Activated B cell treated with CpG ODN at 0.5 μM for 24 hours (primary cell): ENCODE measurements around the gene RBM15. TPM values are rescaled to one million over a fixed set of nuclear protein-coding genes. Genes with fewer than 3 reads are reported as not detected.

Experiments used
- ATAC-seq: fragments of 200-7000 bp; cut with Tn5 transposase; one replicate; pipeline ENCODE4 v1.10.0; 2021; ENCODE audit warnings: low read depth, mild to moderate bottlenecking, moderate library complexity
- CTCF ChIA-PET: fragments of 350-600 bp; sonication (Branson Sonifier 250); formaldehyde crosslinking; loops from one replicate; lab custom pipeline; 2021; ENCODE audit warnings: antibody characterized with exemption; lab: Charles Lee
- POLR2A ChIA-PET: fragments of 350-600 bp; sonication (Branson Sonifier 250); formaldehyde crosslinking; loops from one replicate; lab custom pipeline; 2021; ENCODE audit warnings: antibody characterized with exemption; lab: Charles Lee
- DNase-seq: peaks from one replicate; pipeline ENCODE4 v3.0.0; 2022
- H3K27ac Mint-ChIP-seq: one replicate; pipeline ENCODE4 v1.8.0; 2020; ENCODE audit warnings: mixed read lengths
- H3K27me3 Mint-ChIP-seq: one replicate; pipeline ENCODE4 v1.8.0; 2021; ENCODE audit warnings: mixed read lengths
- H3K36me3 Mint-ChIP-seq: one replicate; pipeline ENCODE4 v1.8.0; 2021; ENCODE audit warnings: low read depth, mixed read lengths
- H3K4me1 Mint-ChIP-seq: one replicate; pipeline ENCODE4 v1.8.0; 2021; ENCODE audit warnings: mixed read lengths
- H3K4me3 Mint-ChIP-seq: one replicate; pipeline ENCODE4 v1.8.0; 2020; ENCODE audit warnings: mild to moderate bottlenecking, mixed read lengths
- H3K9me3 Mint-ChIP-seq: one replicate; pipeline ENCODE4 v1.8.0; 2020; ENCODE audit warnings: mixed read lengths
- CTCF ChIP-seq: fragments of 200-600 bp; IDR thresholded peaks from one replicate; pipeline ENCODE4 v1.8.0; 2022; ENCODE audit warnings: antibody characterized with exemption, mild to moderate bottlenecking
- intact Hi-C: fragments of 100-400 bp; cut with micrococcal nuclease; formaldehyde crosslinking; loops from one replicate; pipeline ENCODE4 v1.15.1; 2024
- total RNA-seq: library from RNA; stranded (reverse); gene quantifications from 2 replicates; pipeline ENCODE4 v1.2.3, GENCODE V29; 2022

The RBM15 gene
- total RNA-seq, 1 donor from 2014 or later, result 61.1 TPM

GRCh38 chr1:110312188-110313121 lies 26.7 kb upstream of the RBM15 start:
- Mint-ChIP-seq H3K9me3 (no peaks in the 10 kb centered on the region), H3K27ac (no peak overlapping the region)
- intact Hi-C loops, result loop anchor here (1.0 to 5.0 kb wide), 5 partner anchors 24 to 148 kb away; no protein-coding TSS in a partner anchor

DNA sequence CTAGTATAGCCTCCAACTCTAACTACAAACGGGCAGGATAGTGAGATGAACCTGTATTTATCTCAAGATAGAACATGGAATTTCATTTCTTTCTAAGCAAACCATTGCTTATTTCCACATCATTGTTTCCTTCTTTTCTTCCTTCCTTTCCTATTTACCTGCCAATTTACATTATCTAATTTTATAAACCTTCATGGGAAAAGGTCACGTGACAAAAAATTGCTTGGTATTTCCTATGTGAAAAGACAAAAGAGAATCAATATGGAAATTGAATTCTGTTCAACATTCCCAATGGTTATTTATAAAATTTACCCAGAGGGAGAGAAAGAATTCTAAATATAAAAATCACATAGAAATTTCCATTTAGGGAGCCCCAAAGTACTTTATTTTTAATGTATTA lies 22.4 kb upstream of the RBM15 start:
- Mint-ChIP-seq H3K9me3 (no peaks in the 10 kb centered on the region), H3K27ac (no peak overlapping the region), H3K36me3 (no peaks in the 10 kb centered on the region), H3K4me1 (peaks cover 3% of the 10 kb centered on the region), H3K27me3 (no peaks in the 10 kb centered on the region), H3K4me3 (no peak overlapping the region)
- no peak for TF ChIP-seq CTCF
- DNase-seq (no peak), ATAC-seq (no peak)
- intact Hi-C loops, result no loop called here
- POLR2A ChIA-PET, result no interaction called here
- CTCF ChIA-PET, result interaction anchor here (1.2 to 8.5 kb wide), 2 partner anchors 110 to 120 kb away, joined by 3 to 459 read pairs; partner anchors contain the start of gene KCNC4

More at GRCh38 chr1:110312188-110313121, 26.7 kb upstream of the RBM15 start:
- Mint-ChIP-seq H3K4me1 (peaks cover 3% of the 10 kb centered on the region), H3K4me3 (no peak overlapping the region), H3K27me3 (no peaks in the 10 kb centered on the region), H3K36me3 (no peaks in the 10 kb centered on the region)
- ATAC-seq, result peak; percentile 99
- CTCF ChIA-PET, result interaction anchor here (0.6 to 8.5 kb wide), 22 partner anchors 11 to 183 kb away, joined by 3 to 459 read pairs (median 4); partner anchors contain the start of genes KCNC4 and RBM15
- TF ChIP-seq CTCF, result peak; percentile 43
- POLR2A ChIA-PET, result interaction anchor here (1.0 to 2.8 kb wide), 5 partner anchors 25 to 110 kb away, joined by 3 to 23 read pairs (median 4); partner anchors contain the start of gene RBM15
- peak; percentile 52 for DNase-seq

GRCh38 chr1:110318046-110318445 lies 21.1 kb upstream of the RBM15 start:
- no peak overlapping the region for H3K27ac Mint-ChIP-seq
- ChIA-PET POLR2A (interaction anchor here (1.7 kb wide), 1 partner anchor 20 kb away, joined by 7 read pairs; no protein-coding TSS in a partner anchor), CTCF (interaction anchor here (0.7 to 8.5 kb wide), 5 partner anchors 10 to 142 kb away, joined by 3 to 459 read pairs (median 9); partner anchors contain the start of gene KCNC4)
- H3K27me3 Mint-ChIP-seq, result no peaks in the 10 kb centered on the region
- ATAC-seq, result no peak
- H3K4me1 Mint-ChIP-seq, result no peaks in the 10 kb centered on the region
- no peak for DNase-seq
- H3K4me3 Mint-ChIP-seq, result no peak overlapping the region
- intact Hi-C loops, result no loop called here
- H3K36me3 Mint-ChIP-seq, result no peaks in the 10 kb centered on the region
- no peaks in the 10 kb centered on the region for H3K9me3 Mint-ChIP-seq
- no peak for TF ChIP-seq CTCF

GRCh38 chr1:110319332-110320167 lies 19.6 kb upstream of the RBM15 start:
- H3K27ac Mint-ChIP-seq, result no peak overlapping the region
- intact Hi-C loops, result no loop called here
- TF ChIP-seq CTCF, result no peak

More at GRCh38 chr1:110319332-110320167, 19.6 kb upstream of the RBM15 start:
- CTCF ChIA-PET, result interaction anchor here (1.8 to 8.5 kb wide), 3 partner anchors 18 to 140 kb away, joined by 9 to 459 read pairs (median 9); partner anchors contain the start of gene KCNC4
- Mint-ChIP-seq H3K9me3 (no peaks in the 10 kb centered on the region), H3K4me1 (no peaks in the 10 kb centered on the region), H3K27me3 (no peaks in the 10 kb centered on the region), H3K4me3 (no peak overlapping the region), H3K36me3 (no peaks in the 10 kb centered on the region)
- DNase-seq (no peak), ATAC-seq (no peak)
- POLR2A ChIA-PET, result interaction anchor here (1.0 to 1.7 kb wide), 2 partner anchors 9 to 18 kb away, joined by 3 to 7 read pairs; no protein-coding TSS in a partner anchor
